Endothelial cell of coronary artery (primary cell): Measurements from ENCODE around the gene MTCL1. TPM values are rescaled to one million over a fixed set of nuclear protein-coding genes. Genes with fewer than 3 reads are reported as not detected.

Source experiments
- total RNA-seq: library from RNA; depleted of rRNA; stranded (reverse); fragments of >200 nt; gene quantifications from 2 replicates; pipeline ENCODE4 v1.2.3, GENCODE V29; 2014

Gene MTCL1
- total RNA-seq, result 20.5 and 43.0 TPM in 2 replicates

GRCh38 chr18:8705238-8705960 lies at the start of gene MTCL1:
MTCL1 (plus strand) TSS chr18:8705556; CDS start chr18:8705661, 105 bp downstream.

Other genes with a start within 250 kb of the MTCL1 start
- 64.1 and 74.1 TPM in 2 replicates for gene RAB12, start 96.1 kb upstream of the MTCL1 start, total RNA-seq